Liver (tissue), 9 donors: Measurements from ENCODE around the gene TVP23A. TPM values are rescaled to one million over a fixed set of nuclear protein-coding genes. Genes with fewer than 3 reads are reported as not detected.

ENCODE experiments used
- DNase-seq: peaks from one replicate; pipeline ENCODE4 v3.0.0-alpha.2; 2017; ENCODE audit warnings: low spot score
- H3K27ac ChIP-seq, 2 donors: one replicate each; pipeline ENCODE4 v1.7.0; 2013; ENCODE audit warnings: inconsistent platforms in 2 of 2, low read length in 2 of 2, control low read depth in 1 of 2, low read depth in 1 of 2, mild to moderate bottlenecking in 1 of 2
- H3K27me3 ChIP-seq, 4 donors: one replicate each; pipeline versions ENCODE4 v1.6.1 to v1.7.0; 2013; ENCODE audit warnings: low read length in 3 of 4, inconsistent platforms in 1 of 4, mild to moderate bottlenecking in 1 of 4, moderate library complexity in 1 of 4; ENCODE audit not compliant: control insufficient read depth in 4 of 4, insufficient read depth in 4 of 4
- H3K36me3 ChIP-seq, 4 donors: one replicate each; pipeline versions ENCODE4 v1.6.1 to v1.7.0; 2013; ENCODE audit warnings: low read length in 3 of 4, mild to moderate bottlenecking in 3 of 4, low read depth in 1 of 4, moderate library complexity in 1 of 4; ENCODE audit not compliant: control insufficient read depth in 4 of 4, insufficient read depth in 3 of 4
- H3K4me1 ChIP-seq, 4 donors: one replicate each; pipeline versions ENCODE4 v1.6.1 to v1.7.0; 2013; ENCODE audit warnings: low read length in 3 of 4, mild to moderate bottlenecking in 3 of 4, moderate library complexity in 1 of 4; ENCODE audit not compliant: control insufficient read depth in 4 of 4, insufficient read depth in 4 of 4
- H3K4me3 ChIP-seq, 3 donors: one replicate each; pipeline versions ENCODE4 v1.6.1 to v1.7.0; 2013; ENCODE audit warnings: low read length in 3 of 3, control low read depth in 1 of 3, low read depth in 1 of 3, mild to moderate bottlenecking in 1 of 3
- H3K9ac ChIP-seq, 2 donors: one replicate each; pipeline ENCODE4 v1.7.0; 2013; ENCODE audit warnings: low read length in 2 of 2, mild to moderate bottlenecking in 2 of 2, moderate library complexity in 2 of 2, control low read depth in 1 of 2, low read depth in 1 of 2
- H3K9me3 ChIP-seq, 4 donors: one replicate each; pipeline versions ENCODE4 v1.6.1 to v1.7.0; 2013; ENCODE audit warnings: low read length in 3 of 4; ENCODE audit not compliant: control insufficient read depth in 4 of 4
- EGR1 ChIP-seq, 2 donors: IDR thresholded peaks; 2 replicates each; pipeline ENCODE4 v1.6.1; 2016 to 2018; ENCODE audit warnings: antibody characterized with exemption in 2 of 2, low read depth in 2 of 2
- FOXA1 ChIP-seq: IDR thresholded peaks from 2 replicates; pipeline ENCODE4 v1.6.1; 2016; ENCODE audit warnings: antibody characterized with exemption
- FOXA2 ChIP-seq: IDR thresholded peaks from 2 replicates; pipeline ENCODE4 v1.6.1; 2016; ENCODE audit warnings: antibody characterized with exemption
- GABPA ChIP-seq, 2 donors: IDR thresholded peaks in 1 of 2; conservative IDR thresholded peaks in 1 of 2; 2 replicates each; pipeline ENCODE4 v1.6.1; 2016; ENCODE audit warnings: antibody characterized with exemption in 2 of 2, mild to moderate bottlenecking in 1 of 2, moderate library complexity in 1 of 2
- HNF4A ChIP-seq, 2 donors: conservative IDR thresholded peaks; 2 replicates each; pipeline ENCODE4 v1.6.1; 2016; ENCODE audit warnings: antibody characterized with exemption in 2 of 2, mild to moderate bottlenecking in 2 of 2
- HNF4G ChIP-seq: IDR thresholded peaks from 2 replicates; pipeline ENCODE4 v1.6.1; 2016; ENCODE audit warnings: antibody characterized with exemption
- JUND ChIP-seq, 2 donors: IDR thresholded peaks; 2 replicates each; pipeline ENCODE4 v1.6.1; 2016; ENCODE audit warnings: antibody characterized with exemption in 2 of 2
- NR2F2 ChIP-seq: IDR thresholded peaks from 2 replicates; pipeline ENCODE4 v1.6.1; 2016; ENCODE audit warnings: antibody characterized with exemption
- RAD21 ChIP-seq, 2 donors: IDR thresholded peaks; 2 replicates each; pipeline ENCODE4 v1.6.1; 2016; ENCODE audit warnings: antibody characterized with exemption in 2 of 2, mild to moderate bottlenecking in 2 of 2
- RXRA ChIP-seq, 2 donors: IDR thresholded peaks; 2 replicates each; pipeline ENCODE4 v1.6.1; 2017 to 2018; ENCODE audit warnings: antibody characterized with exemption in 2 of 2, mild to moderate bottlenecking in 1 of 2
- SP1 ChIP-seq: IDR thresholded peaks from 2 replicates; pipeline ENCODE4 v1.6.1; 2018; ENCODE audit warnings: antibody characterized with exemption, mild to moderate bottlenecking
- TAF1 ChIP-seq: conservative IDR thresholded peaks from 2 replicates; pipeline ENCODE4 v1.6.1; 2016; ENCODE audit warnings: antibody characterized with exemption, mild to moderate bottlenecking
- YY1 ChIP-seq: IDR thresholded peaks from 2 replicates; pipeline ENCODE4 v1.6.1; 2016; ENCODE audit warnings: antibody characterized with exemption, mild to moderate bottlenecking
- WGBS: extraction: QIAGEN DNeasy Blood & Tissue Kit; methylation state at CpG from one replicate; pipeline ENCODE4 v1.1.7; 2013; 5-methylcytosine and 5-hydroxymethylcytosine counted together
- polyA plus RNA-seq, 2 donors: library from polyadenylated mRNA; stranded (reverse) in 1 of 2; unstranded in 1 of 2; fragments of 200-250 nt in 1 of 2; fragments of >200 nt in 1 of 2; fragmentation: Nextera tagmentation in 1 of 2; extraction: Ambion mirVana in 1 of 2; gene quantifications; one replicate each; pipeline versions ENCODE4 v1.2.1 to v1.2.3, GENCODE V29; 2013 to 2015
- total RNA-seq, 2 donors: library from RNA; depleted of rRNA; stranded (reverse); fragments of >200 nt; gene quantifications; one replicate each; pipeline ENCODE4 v1.2.3, GENCODE V29; 2014
- TF ChIP-seq, protein P1 (sequence below): IDR thresholded peaks from 2 replicates; pipeline ENCODE4 v1.6.1; 2016; ENCODE audit warnings: antibody characterized with exemption, mild to moderate bottlenecking
- TF ChIP-seq, protein P2 (sequence below): IDR thresholded peaks from 2 replicates; pipeline ENCODE4 v1.6.1; 2016; ENCODE audit warnings: antibody characterized with exemption
- TF ChIP-seq, protein P3 (sequence below): IDR thresholded peaks from 2 replicates; pipeline ENCODE4 v1.6.1; 2016; ENCODE audit warnings: antibody characterized with exemption
- TF ChIP-seq, protein P4 (sequence below): fragments of 150-350 bp; IDR thresholded peaks from 2 replicates; pipeline ENCODE4 v1.5.1; 2017; ENCODE audit warnings: improper control_type of control experiment, low read depth, low read length; ENCODE audit not compliant: missing input control
- TF ChIP-seq, protein P5 (sequence below): IDR thresholded peaks from 2 replicates; pipeline ENCODE4 v1.6.1; 2016; ENCODE audit warnings: antibody characterized with exemption
- donor health status: healthy.
- donor health status: healthy.
- donor health status: healthy.
- donor health status: healthy.
- donor health status: healthy.

The TVP23A gene
- total and polyA plus RNA-seq, 4 donors: 0.09 to 0.32 (median 0.09) TPM; not detected in 1

DNA sequence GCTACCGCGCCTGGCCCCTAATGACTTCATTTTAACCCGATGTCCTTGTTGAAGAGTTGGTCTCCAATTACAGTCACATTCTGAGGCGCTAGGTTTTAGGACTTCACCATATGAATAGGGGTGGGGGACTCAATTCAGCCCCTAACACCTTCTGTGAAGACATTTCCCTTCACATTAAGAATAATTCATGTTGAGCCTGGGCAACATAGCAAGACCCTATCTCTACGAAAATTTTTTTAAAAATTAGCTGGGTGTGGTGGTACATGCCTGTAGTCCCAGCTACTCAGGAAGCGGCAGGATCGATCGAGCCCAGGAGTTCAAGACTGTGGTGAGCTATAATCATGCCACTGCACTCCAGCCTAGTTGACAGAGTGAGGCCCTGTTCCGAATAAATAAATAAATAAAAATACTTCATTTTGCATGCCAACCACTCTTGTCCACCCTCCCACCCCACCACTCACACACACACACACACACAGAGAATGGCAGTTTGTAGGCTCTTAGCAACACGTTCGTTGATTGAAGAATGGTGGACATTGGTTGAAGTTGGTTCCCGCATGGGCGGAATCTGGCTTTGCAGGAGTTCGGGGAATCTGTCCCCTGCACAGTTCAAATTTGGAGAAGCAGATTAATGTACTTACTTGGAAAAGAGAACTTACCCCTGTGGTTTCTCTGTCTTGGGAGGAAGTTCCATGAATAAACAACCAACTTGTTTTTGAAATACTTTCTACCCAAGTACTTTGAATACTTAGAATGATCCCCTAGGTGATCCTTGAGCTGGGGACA is 27.8 kb upstream of the TVP23A start:
- Histone ChIP-seq H3K4me3 (no peak overlapping the region), H3K4me1 (no peaks in the 10 kb centered on the region), H3K36me3 (no peaks in the 10 kb centered on the region), H3K27me3 (no peaks in the 10 kb centered on the region), H3K9ac (no peak overlapping the region), H3K27ac (no peak overlapping the region), H3K9me3 (no peaks in the 10 kb centered on the region)
- DNase-seq: no peak
- WGBS: 86% methylated on average over 14 of the region's 14 CpGs
- no peak for TF ChIP-seq GABPA (IDR thresholded peaks at IDR 0.05 in 1 of 2, conservative IDR thresholded peaks at IDR 0.05 in 1 of 2)
- no peak for TF ChIP-seq SP1
- TF ChIP-seq, protein P1, sequence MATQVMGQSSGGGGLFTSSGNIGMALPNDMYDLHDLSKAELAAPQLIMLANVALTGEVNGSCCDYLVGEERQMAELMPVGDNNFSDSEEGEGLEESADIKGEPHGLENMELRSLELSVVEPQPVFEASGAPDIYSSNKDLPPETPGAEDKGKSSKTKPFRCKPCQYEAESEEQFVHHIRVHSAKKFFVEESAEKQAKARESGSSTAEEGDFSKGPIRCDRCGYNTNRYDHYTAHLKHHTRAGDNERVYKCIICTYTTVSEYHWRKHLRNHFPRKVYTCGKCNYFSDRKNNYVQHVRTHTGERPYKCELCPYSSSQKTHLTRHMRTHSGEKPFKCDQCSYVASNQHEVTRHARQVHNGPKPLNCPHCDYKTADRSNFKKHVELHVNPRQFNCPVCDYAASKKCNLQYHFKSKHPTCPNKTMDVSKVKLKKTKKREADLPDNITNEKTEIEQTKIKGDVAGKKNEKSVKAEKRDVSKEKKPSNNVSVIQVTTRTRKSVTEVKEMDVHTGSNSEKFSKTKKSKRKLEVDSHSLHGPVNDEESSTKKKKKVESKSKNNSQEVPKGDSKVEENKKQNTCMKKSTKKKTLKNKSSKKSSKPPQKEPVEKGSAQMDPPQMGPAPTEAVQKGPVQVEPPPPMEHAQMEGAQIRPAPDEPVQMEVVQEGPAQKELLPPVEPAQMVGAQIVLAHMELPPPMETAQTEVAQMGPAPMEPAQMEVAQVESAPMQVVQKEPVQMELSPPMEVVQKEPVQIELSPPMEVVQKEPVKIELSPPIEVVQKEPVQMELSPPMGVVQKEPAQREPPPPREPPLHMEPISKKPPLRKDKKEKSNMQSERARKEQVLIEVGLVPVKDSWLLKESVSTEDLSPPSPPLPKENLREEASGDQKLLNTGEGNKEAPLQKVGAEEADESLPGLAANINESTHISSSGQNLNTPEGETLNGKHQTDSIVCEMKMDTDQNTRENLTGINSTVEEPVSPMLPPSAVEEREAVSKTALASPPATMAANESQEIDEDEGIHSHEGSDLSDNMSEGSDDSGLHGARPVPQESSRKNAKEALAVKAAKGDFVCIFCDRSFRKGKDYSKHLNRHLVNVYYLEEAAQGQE: no peak
- no peak for TF ChIP-seq JUND (IDR thresholded peaks at IDR 0.05)
- TF ChIP-seq, protein P2, sequence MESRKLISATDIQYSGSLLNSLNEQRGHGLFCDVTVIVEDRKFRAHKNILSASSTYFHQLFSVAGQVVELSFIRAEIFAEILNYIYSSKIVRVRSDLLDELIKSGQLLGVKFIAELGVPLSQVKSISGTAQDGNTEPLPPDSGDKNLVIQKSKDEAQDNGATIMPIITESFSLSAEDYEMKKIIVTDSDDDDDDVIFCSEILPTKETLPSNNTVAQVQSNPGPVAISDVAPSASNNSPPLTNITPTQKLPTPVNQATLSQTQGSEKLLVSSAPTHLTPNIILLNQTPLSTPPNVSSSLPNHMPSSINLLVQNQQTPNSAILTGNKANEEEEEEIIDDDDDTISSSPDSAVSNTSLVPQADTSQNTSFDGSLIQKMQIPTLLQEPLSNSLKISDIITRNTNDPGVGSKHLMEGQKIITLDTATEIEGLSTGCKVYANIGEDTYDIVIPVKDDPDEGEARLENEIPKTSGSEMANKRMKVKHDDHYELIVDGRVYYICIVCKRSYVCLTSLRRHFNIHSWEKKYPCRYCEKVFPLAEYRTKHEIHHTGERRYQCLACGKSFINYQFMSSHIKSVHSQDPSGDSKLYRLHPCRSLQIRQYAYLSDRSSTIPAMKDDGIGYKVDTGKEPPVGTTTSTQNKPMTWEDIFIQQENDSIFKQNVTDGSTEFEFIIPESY: no peak

DNA sequence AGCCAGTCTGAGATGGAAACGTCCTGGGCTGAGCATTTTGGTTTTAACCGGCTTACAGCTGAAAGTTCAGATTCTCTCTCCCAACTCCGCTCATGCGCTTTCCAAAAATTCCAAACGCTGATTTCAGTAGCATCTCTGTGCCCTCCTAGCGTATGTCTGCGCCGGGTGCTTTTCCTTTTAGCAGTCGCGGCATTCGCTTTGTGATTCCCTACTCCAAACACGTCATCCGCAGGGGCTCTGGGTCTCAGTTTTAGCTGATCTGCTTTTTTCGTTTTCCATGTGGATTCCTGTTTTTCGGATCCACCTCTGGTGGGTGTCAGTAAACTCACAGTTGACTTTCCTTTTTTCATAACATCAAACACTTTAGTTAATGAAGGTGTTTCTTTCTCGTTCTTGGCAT is 22.1 kb upstream of the TVP23A start:
- no peaks in the 10 kb centered on the region for H3K27me3 ChIP-seq
- no peaks in the 10 kb centered on the region for H3K4me1 ChIP-seq
- TF ChIP-seq FOXA2: no peak
- no peak for TF ChIP-seq TAF1
- TF ChIP-seq HNF4G: no peak
- TF ChIP-seq RAD21 (IDR thresholded peaks at IDR 0.05): no peak
- TF ChIP-seq, protein P3, sequence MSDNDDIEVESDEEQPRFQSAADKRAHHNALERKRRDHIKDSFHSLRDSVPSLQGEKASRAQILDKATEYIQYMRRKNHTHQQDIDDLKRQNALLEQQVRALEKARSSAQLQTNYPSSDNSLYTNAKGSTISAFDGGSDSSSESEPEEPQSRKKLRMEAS: no peak
- TF ChIP-seq FOXA1: no peak
- TF ChIP-seq EGR1 (IDR thresholded peaks at IDR 0.05; ENCODE audit: low read depth in 2 of 2): no peak
- no peak for TF ChIP-seq SP1
- no peak for TF ChIP-seq NR2F2
- TF ChIP-seq, protein P2: no peak
- TF ChIP-seq RXRA (IDR thresholded peaks at IDR 0.05): no peak
- TF ChIP-seq, protein P4, sequence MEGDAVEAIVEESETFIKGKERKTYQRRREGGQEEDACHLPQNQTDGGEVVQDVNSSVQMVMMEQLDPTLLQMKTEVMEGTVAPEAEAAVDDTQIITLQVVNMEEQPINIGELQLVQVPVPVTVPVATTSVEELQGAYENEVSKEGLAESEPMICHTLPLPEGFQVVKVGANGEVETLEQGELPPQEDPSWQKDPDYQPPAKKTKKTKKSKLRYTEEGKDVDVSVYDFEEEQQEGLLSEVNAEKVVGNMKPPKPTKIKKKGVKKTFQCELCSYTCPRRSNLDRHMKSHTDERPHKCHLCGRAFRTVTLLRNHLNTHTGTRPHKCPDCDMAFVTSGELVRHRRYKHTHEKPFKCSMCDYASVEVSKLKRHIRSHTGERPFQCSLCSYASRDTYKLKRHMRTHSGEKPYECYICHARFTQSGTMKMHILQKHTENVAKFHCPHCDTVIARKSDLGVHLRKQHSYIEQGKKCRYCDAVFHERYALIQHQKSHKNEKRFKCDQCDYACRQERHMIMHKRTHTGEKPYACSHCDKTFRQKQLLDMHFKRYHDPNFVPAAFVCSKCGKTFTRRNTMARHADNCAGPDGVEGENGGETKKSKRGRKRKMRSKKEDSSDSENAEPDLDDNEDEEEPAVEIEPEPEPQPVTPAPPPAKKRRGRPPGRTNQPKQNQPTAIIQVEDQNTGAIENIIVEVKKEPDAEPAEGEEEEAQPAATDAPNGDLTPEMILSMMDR: no peak
- TF ChIP-seq, protein P1: no peak
- TF ChIP-seq GABPA (IDR thresholded peaks at IDR 0.05 in 1 of 2, conservative IDR thresholded peaks at IDR 0.05 in 1 of 2): no peak
- no peak for TF ChIP-seq YY1
- TF ChIP-seq, protein P5, sequence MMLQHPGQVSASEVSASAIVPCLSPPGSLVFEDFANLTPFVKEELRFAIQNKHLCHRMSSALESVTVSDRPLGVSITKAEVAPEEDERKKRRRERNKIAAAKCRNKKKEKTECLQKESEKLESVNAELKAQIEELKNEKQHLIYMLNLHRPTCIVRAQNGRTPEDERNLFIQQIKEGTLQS: no peak
- no peak for TF ChIP-seq HNF4A (conservative IDR thresholded peaks at IDR 0.05)
- TF ChIP-seq JUND (IDR thresholded peaks at IDR 0.05): no peak
- no peak overlapping the region for H3K27ac ChIP-seq
- H3K4me3 ChIP-seq: no peak overlapping the region
- no peak for DNase-seq
- H3K9me3 ChIP-seq: no peaks in the 10 kb centered on the region
- no peak overlapping the region for H3K9ac ChIP-seq
- H3K36me3 ChIP-seq: no peaks in the 10 kb centered on the region
- 71% methylated on average over 16 of the region's 16 CpGs for WGBS
